CD4-positive, alpha-beta T cell (primary cell): ENCODE measurements around the gene ARHGAP5. TPM values are rescaled to one million over a fixed set of nuclear protein-coding genes. Genes with fewer than 3 reads are reported as not detected.

Source experiments
- ATAC-seq: fragments of 200-7000 bp; cut with Tn5 transposase; one replicate; pipeline ENCODE4 v1.10.0; 2022; ENCODE audit warnings: mild to moderate bottlenecking; ENCODE audit not compliant: poor library complexity
- CTCF ChIA-PET: fragments of 350-600 bp; sonication (Branson Sonifier 250); formaldehyde crosslinking; loops from one replicate; lab custom pipeline; 2021; ENCODE audit warnings: antibody characterized with exemption, inconsistent platforms; lab: Charles Lee
- POLR2A ChIA-PET: fragments of 350-600 bp; sonication (Branson Sonifier 250); formaldehyde crosslinking; loops from one replicate; lab custom pipeline; 2021; ENCODE audit warnings: antibody characterized with exemption, inconsistent platforms; lab: Charles Lee
- DNase-seq, 14 experiments: peaks; one replicate each; pipeline ENCODE4 v3.0.0-alpha.2; 2013 to 2020; ENCODE audit warnings: mixed read lengths in 2 of 14
- H3K27ac ChIP-seq, 2 donors: one replicate each; pipeline versions ENCODE4 v1.5.1 to v1.7.0; 2013; ENCODE audit warnings: low read length in 2 of 2, low read depth in 1 of 2, mild to moderate bottlenecking in 1 of 2
- H3K27me3 ChIP-seq, 2 experiments: 1 replicate in 1 of 2; 2 replicates in 1 of 2; pipeline versions ENCODE4 v1.6.1 to v1.7.0; 2013; ENCODE audit warnings: low read length in 2 of 2, control low read depth in 1 of 2, mild to moderate bottlenecking in 1 of 2, moderate library complexity in 1 of 2; ENCODE audit not compliant: insufficient read depth in 2 of 2, control insufficient read depth in 1 of 2
- H3K36me3 ChIP-seq: one replicate; pipeline ENCODE4 v1.6.1; 2013; ENCODE audit warnings: low read length, control low read depth; ENCODE audit not compliant: insufficient read depth
- H3K4me1 ChIP-seq: one replicate; pipeline ENCODE4 v1.6.1; 2013; ENCODE audit warnings: low read length, control low read depth; ENCODE audit not compliant: insufficient read depth
- H3K4me3 ChIP-seq: one replicate; pipeline ENCODE4 v1.5.1; 2013; ENCODE audit warnings: mild to moderate bottlenecking, low read length, moderate library complexity
- H3K9me3 ChIP-seq, 2 experiments: 1 replicate in 1 of 2; 2 replicates in 1 of 2; pipeline versions ENCODE4 v1.6.1 to v1.7.0; 2013; ENCODE audit warnings: low read length in 2 of 2, mild to moderate bottlenecking in 2 of 2, control low read depth in 1 of 2, moderate library complexity in 1 of 2; ENCODE audit not compliant: control insufficient read depth in 1 of 2, insufficient read depth in 1 of 2
- H3K27ac Mint-ChIP-seq: one replicate; pipeline ENCODE4 v1.8.0; 2020; ENCODE audit warnings: mixed read lengths
- H3K27me3 Mint-ChIP-seq: one replicate; pipeline ENCODE4 v1.8.0; 2021; ENCODE audit warnings: mixed read lengths
- H3K36me3 Mint-ChIP-seq: one replicate; pipeline ENCODE4 v1.8.0; 2021; ENCODE audit warnings: low read depth, mixed read lengths
- H3K4me1 Mint-ChIP-seq: one replicate; pipeline ENCODE4 v1.8.0; 2021; ENCODE audit warnings: low read depth, mixed read lengths
- H3K4me3 Mint-ChIP-seq: one replicate; pipeline ENCODE4 v1.8.0; 2020; ENCODE audit warnings: mild to moderate bottlenecking, mixed read lengths
- H3K9me3 Mint-ChIP-seq: one replicate; pipeline ENCODE4 v1.8.0; 2020; ENCODE audit warnings: mixed read lengths
- intact Hi-C, 2 experiments: fragments of 100-400 bp; cut with DNase I in 1 of 2; cut with micrococcal nuclease in 1 of 2; formaldehyde crosslinking; loops; one replicate each; pipeline versions ENCODE4 v1.15.1 to v1.9.0; 2023 to 2025; cut with DNase I, micrococcal nuclease
- total RNA-seq, 174 experiments: library from RNA in 2 of 174; stranded (reverse) in 2 of 174; gene quantifications; one replicate each; pipeline ENCODE4 v1.2.3 and lab custom pipeline; 2021 to 2026
- TF ChIP-seq, protein P1 (sequence below): fragments of 200-600 bp; IDR thresholded peaks from one replicate; pipeline ENCODE4 v1.8.0; 2022; ENCODE audit warnings: antibody characterized with exemption, mild to moderate bottlenecking

Gene ARHGAP5
- total RNA-seq, 2 experiments from 2014 or later, result 68.5 to 72.5 TPM

DNA sequence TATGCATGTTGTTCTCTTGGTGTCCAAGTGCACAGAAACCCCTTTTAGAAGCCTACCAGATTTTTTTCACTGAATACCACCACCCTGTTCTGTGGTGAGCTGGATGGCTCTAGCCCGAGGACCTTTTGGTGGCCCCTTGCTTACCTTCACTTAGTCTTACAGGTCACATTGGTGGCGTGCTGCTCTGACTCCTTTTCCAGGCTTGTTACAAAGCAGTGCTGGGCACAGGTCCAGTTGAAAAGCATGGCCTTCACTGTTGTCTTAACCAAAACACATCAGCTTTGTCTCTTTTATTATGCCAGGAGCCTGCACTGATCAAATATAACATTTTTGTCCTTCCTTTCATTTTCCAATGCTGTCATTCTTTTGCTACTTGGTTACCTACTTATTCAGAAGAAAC, 43.6 kb upstream of the ARHGAP5 start:
- no peaks in the 10 kb centered on the region for H3K9me3 ChIP-seq
- no peaks in the 10 kb centered on the region for H3K27me3 ChIP-seq
- Mint-ChIP-seq H3K27ac (no peak overlapping the region), H3K4me1 (no peaks in the 10 kb centered on the region), H3K36me3 (no peaks in the 10 kb centered on the region), H3K27me3 (peaks cover 8% of the 10 kb centered on the region), H3K4me3 (no peak overlapping the region), H3K9me3 (no peaks in the 10 kb centered on the region)
- no peaks in the 10 kb centered on the region for H3K4me1 ChIP-seq
- intact Hi-C loops, result no loop called here
- no peak for DNase-seq
- POLR2A ChIA-PET, result no interaction called here
- ATAC-seq, result no peak
- no peak overlapping the region for H3K4me3 ChIP-seq
- TF ChIP-seq, protein P1, sequence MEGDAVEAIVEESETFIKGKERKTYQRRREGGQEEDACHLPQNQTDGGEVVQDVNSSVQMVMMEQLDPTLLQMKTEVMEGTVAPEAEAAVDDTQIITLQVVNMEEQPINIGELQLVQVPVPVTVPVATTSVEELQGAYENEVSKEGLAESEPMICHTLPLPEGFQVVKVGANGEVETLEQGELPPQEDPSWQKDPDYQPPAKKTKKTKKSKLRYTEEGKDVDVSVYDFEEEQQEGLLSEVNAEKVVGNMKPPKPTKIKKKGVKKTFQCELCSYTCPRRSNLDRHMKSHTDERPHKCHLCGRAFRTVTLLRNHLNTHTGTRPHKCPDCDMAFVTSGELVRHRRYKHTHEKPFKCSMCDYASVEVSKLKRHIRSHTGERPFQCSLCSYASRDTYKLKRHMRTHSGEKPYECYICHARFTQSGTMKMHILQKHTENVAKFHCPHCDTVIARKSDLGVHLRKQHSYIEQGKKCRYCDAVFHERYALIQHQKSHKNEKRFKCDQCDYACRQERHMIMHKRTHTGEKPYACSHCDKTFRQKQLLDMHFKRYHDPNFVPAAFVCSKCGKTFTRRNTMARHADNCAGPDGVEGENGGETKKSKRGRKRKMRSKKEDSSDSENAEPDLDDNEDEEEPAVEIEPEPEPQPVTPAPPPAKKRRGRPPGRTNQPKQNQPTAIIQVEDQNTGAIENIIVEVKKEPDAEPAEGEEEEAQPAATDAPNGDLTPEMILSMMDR, result no peak
- CTCF ChIA-PET, result no interaction called here
- H3K36me3 ChIP-seq, result no peaks in the 10 kb centered on the region
- H3K27ac ChIP-seq, result no peak overlapping the region

DNA sequence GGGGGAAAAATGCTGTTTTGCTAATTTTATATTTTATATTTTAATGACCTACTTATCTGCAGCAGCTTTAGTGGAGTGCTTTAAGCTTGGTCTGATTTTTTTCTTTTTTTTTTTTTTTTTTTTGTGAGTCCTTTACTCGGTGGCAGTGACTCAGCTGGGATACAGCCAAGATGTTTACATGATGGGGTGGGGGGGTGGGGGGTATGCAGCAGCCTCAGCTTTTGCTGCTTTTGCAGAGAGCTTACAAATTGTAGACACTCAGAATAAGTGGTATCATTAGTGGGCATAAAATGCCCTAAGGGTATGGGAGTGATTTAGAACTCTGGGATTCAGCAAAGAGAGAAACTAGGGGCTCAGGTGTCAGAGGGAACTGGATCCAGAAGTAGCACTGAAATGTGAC, 38.2 kb upstream of the ARHGAP5 start:
- H3K36me3 Mint-ChIP-seq, result no peaks in the 10 kb centered on the region
- intact Hi-C loops, result no loop called here
- peaks cover 21% of the 10 kb centered on the region for H3K27me3 Mint-ChIP-seq
- ChIA-PET POLR2A (no interaction called here), CTCF (interaction anchor here (1.0 kb wide), 1 partner anchor 141 kb away, joined by 5 read pairs; no protein-coding TSS in a partner anchor)
- ATAC-seq, result no peak
- H3K27ac Mint-ChIP-seq, result no peak overlapping the region
- Histone ChIP-seq H3K36me3 (no peaks in the 10 kb centered on the region), H3K4me1 (no peaks in the 10 kb centered on the region), H3K9me3 (no peaks in the 10 kb centered on the region), H3K27ac (no peak overlapping the region), H3K4me3 (no peak overlapping the region), H3K27me3 (no peaks in the 10 kb centered on the region)
- no peak overlapping the region for H3K4me3 Mint-ChIP-seq
- H3K9me3 Mint-ChIP-seq, result no peaks in the 10 kb centered on the region
- TF ChIP-seq, protein P1, result no peak
- no peak for DNase-seq
- no peaks in the 10 kb centered on the region for H3K4me1 Mint-ChIP-seq

DNA sequence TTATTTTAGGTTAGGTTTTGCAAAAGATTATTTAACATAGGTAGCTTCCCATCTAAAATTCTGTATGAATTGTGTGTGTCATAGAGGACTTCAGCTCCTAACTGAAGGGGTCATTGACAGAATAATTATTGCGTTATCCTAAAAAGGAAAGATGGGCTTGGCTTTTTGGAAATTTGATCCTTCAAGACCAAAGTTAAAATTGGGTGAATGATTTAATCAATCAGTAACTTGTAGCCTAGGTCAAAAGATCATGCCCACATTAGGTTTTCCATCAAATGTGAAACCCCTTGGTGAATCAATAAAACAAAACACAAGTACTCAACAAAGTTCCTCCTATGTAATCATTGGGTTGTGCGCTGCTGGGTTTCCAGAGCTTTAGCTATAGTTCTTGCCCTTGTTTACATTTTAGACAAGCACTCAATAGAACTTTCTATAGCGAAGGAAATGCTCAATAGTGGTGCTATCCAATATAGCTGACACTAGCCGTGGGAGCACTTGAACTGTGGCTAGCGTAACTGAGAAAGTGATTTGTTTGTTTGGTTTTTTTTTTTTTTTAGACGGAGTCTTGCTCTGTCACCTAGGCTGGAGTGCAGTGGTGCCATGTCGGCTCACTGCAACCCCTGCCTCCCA, 37.6 kb upstream of the ARHGAP5 start:
- Histone ChIP-seq H3K9me3 (no peaks in the 10 kb centered on the region), H3K4me1 (no peaks in the 10 kb centered on the region), H3K36me3 (no peaks in the 10 kb centered on the region), H3K27me3 (no peaks in the 10 kb centered on the region), H3K4me3 (no peak overlapping the region), H3K27ac (no peak overlapping the region)
- intact Hi-C loops, result no loop called here
- ChIA-PET CTCF (interaction anchor here (1.0 kb wide), 1 partner anchor 141 kb away, joined by 5 read pairs; no protein-coding TSS in a partner anchor), POLR2A (no interaction called here)
- DNase-seq (no peak), ATAC-seq (no peak)
- no peaks in the 10 kb centered on the region for H3K9me3 Mint-ChIP-seq
- peaks cover 24% of the 10 kb centered on the region for H3K27me3 Mint-ChIP-seq
- no peak overlapping the region for H3K27ac Mint-ChIP-seq
- TF ChIP-seq, protein P1, result no peak
- H3K4me1 Mint-ChIP-seq, result no peaks in the 10 kb centered on the region
- H3K36me3 Mint-ChIP-seq, result no peaks in the 10 kb centered on the region
- no peak overlapping the region for H3K4me3 Mint-ChIP-seq
